BLaER1 (cell line): ENCODE data around the gene SIK3.

Experiments used
- H3K27ac ChIP-seq: shearing (Covaris generic); formaldehyde crosslinking; 2 replicates; pipeline ENCODE4 v1.8.1; 2022
- H3K27me3 ChIP-seq: shearing (Covaris generic); formaldehyde crosslinking; 2 replicates; pipeline ENCODE4 v1.8.1; 2022
- H3K36me3 ChIP-seq: shearing (Covaris generic); formaldehyde crosslinking; 2 replicates; pipeline ENCODE4 v1.8.1; 2022
- H3K4me1 ChIP-seq: shearing (Covaris generic); formaldehyde crosslinking; 2 replicates; pipeline ENCODE4 v1.8.1; 2022
- H3K4me2 ChIP-seq: shearing (Covaris generic); formaldehyde crosslinking; 2 replicates; pipeline ENCODE4 v1.8.1; 2022
- H3K4me3 ChIP-seq: shearing (Covaris generic); formaldehyde crosslinking; 2 replicates; pipeline ENCODE4 v1.8.1; 2022
- H3K9ac ChIP-seq: shearing (Covaris generic); formaldehyde crosslinking; 2 replicates; pipeline ENCODE4 v1.8.1; 2022
- H3K9me3 ChIP-seq: shearing (Covaris generic); formaldehyde crosslinking; 2 replicates; pipeline ENCODE4 v1.8.1; 2022
- H4K20me1 ChIP-seq: shearing (Covaris generic); formaldehyde crosslinking; 2 replicates; pipeline ENCODE4 v1.8.1; 2022
- Cebpa-rat ChIP-seq: shearing (Covaris generic); IDR thresholded peaks from 2 replicates; pipeline ENCODE4 v1.8.1; 2022

SIK3 gene

DNA sequence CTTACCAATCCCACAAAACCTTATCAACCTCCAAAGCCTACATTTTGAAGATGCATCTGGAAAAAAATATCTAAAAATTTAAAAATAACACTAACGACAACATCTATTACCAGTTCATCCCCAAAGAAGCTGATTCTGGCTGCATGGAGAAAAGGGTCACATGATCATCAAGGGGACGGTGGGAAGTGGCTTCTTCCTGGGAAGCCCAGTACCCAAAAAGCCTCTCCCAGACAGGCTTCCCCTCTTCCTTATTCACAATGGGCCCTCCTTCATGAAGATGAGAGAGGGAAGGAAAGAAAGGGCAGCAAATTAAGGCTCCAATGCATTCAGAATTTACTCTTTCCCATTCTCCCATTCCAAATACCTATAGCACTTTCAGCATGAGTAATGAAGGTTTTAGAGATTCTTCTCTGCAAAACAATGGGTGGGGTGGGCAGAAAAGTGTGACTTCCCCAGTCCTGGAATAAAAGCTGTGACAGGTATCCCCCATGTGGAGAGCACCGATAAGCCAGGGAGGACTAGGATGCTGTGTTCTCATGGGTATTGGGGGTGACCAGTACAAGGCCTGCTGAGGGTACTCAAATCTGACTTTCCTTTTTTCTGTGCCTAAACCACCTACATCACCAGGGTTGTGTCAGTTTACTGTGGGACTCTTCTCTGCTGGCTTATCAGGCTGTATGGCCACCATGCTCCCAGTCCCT, 88.2 kb downstream of the SIK3 start:
- H3K4me3 ChIP-seq: no peak overlapping the region
- no peaks in the 10 kb centered on the region for H3K27me3 ChIP-seq
- H3K4me1 ChIP-seq: peaks cover 16% of the 10 kb centered on the region
- H4K20me1 ChIP-seq: peaks cover 59% of the 10 kb centered on the region
- H3K27ac ChIP-seq: no peak overlapping the region
- no peak for TF ChIP-seq Cebpa-rat
- H3K9ac ChIP-seq: no peak overlapping the region
- no peaks in the 10 kb centered on the region for H3K9me3 ChIP-seq
- H3K4me2 ChIP-seq: no peak overlapping the region
- H3K36me3 ChIP-seq: no peaks in the 10 kb centered on the region

- Histone ChIP-seq H4K20me1 (peaks cover 79% of the 10 kb centered on the region), H3K9me3 (no peaks in the 10 kb centered on the region), H3K36me3 (no peaks in the 10 kb centered on the region), H3K4me1 (peaks cover 16% of the 10 kb centered on the region), H3K4me2 (peak overlapping the region; percentile 52), H3K4me3 (no peak overlapping the region), H3K27ac (no peak overlapping the region), H3K27me3 (no peaks in the 10 kb centered on the region), H3K9ac (no peak overlapping the region)
- no peak for TF ChIP-seq Cebpa-rat
Measured at GRCh38 chr11:117005758-117006157, 92.5 kb downstream of the SIK3 start.

- no peak for TF ChIP-seq Cebpa-rat
- Histone ChIP-seq H4K20me1 (peaks cover 86% of the 10 kb centered on the region), H3K27ac (no peak overlapping the region), H3K4me3 (no peak overlapping the region), H3K4me2 (no peak overlapping the region), H3K36me3 (no peaks in the 10 kb centered on the region), H3K9ac (no peak overlapping the region), H3K27me3 (no peaks in the 10 kb centered on the region), H3K4me1 (peaks cover 16% of the 10 kb centered on the region), H3K9me3 (no peaks in the 10 kb centered on the region)
Measured at GRCh38 chr11:117002639-117003299, 95.5 kb downstream of the SIK3 start.

DNA sequence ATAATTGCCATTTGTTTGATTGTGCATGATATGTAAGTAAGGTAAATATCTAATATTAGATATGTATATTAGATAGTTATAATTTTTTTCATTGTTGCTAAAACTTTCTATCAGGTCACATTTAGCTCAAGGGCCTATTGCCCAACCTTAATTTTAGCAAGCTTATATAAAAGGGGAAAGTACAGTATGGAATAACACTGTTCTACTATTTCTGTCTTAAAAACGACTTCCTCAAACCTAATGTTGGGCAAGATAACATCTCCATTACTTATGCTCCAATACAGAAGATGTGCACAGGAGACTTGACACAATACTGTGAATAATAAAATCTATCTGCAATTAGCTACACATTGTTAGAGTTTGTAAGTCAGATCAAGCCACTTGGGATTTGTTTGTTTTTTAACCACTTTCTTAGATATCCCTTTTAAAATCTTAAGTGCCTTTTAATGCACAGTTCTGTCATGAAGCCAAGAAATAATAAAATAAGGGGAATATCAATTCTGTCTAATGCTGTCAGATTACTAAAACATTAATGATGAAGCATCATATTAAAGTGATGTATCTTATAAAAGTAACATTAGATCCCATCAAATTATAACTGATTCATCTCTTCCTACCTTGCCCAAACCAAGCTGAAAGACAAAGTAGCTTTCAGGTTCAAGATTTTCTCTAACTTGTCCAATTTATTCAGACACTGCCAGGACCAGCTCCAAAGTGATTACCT, 98.1 kb downstream of the SIK3 start:
- Histone ChIP-seq H3K4me2 (no peak overlapping the region), H3K4me1 (no peaks in the 10 kb centered on the region), H3K4me3 (no peak overlapping the region), H3K9me3 (no peaks in the 10 kb centered on the region), H3K36me3 (no peaks in the 10 kb centered on the region), H4K20me1 (peaks cover 83% of the 10 kb centered on the region), H3K9ac (no peak overlapping the region), H3K27ac (no peak overlapping the region), H3K27me3 (no peaks in the 10 kb centered on the region)
- TF ChIP-seq Cebpa-rat: no peak

DNA sequence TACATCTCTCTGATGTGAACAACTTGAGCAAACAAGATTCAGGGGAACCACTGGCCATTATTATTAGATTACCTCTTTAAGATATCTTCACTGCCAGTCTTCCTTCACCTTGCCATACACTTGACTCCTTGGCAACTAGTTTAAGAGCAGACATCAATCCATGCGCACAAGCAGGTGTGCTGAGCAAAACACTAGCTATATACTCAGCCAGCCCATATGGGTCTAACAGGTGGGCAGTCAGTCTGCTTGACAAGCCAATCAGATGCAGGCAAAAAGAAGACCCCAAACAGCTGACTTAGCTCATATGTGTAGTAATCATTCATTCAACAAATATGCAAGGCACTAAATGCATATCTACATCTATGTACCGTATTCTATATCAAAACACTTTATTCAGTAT, 101.2 kb downstream of the SIK3 start:
- Histone ChIP-seq H3K27ac (no peak overlapping the region), H3K4me3 (no peak overlapping the region), H4K20me1 (peaks cover 61% of the 10 kb centered on the region), H3K27me3 (no peaks in the 10 kb centered on the region), H3K4me2 (no peak overlapping the region), H3K36me3 (no peaks in the 10 kb centered on the region), H3K9me3 (no peaks in the 10 kb centered on the region), H3K9ac (no peak overlapping the region), H3K4me1 (peaks cover 19% of the 10 kb centered on the region)
- no peak for TF ChIP-seq Cebpa-rat

- no peak overlapping the region for H3K27ac ChIP-seq
- H4K20me1 ChIP-seq: peaks cover 47% of the 10 kb centered on the region
- no peak overlapping the region for H3K4me3 ChIP-seq
- no peak for TF ChIP-seq Cebpa-rat
- H3K9ac ChIP-seq: no peak overlapping the region
- H3K4me1 ChIP-seq: peaks cover 19% of the 10 kb centered on the region
- no peaks in the 10 kb centered on the region for H3K9me3 ChIP-seq
- H3K36me3 ChIP-seq: no peaks in the 10 kb centered on the region
- no peaks in the 10 kb centered on the region for H3K27me3 ChIP-seq
- H3K4me2 ChIP-seq: peak overlapping the region; percentile 52
Measured at GRCh38 chr11:116994195-116994594, 104.0 kb downstream of the SIK3 start.

DNA sequence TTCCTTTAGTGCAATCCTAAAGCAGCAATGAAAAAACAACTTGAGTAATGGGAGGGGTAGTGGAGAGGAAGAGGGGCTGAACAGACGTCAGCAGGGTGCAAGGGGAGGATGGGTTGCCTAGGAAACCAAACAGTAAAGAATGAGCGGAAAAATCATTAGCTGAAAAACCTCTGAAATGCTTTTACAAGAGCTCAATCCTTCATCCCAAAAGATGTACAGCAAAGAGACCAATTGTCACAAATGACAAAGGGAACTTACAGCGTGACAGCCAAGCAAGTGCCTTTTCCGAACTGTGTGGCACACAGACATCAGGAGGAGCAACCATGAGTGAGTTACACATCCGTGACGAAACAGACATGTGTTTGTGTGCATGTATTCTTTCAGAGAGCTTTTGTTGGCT, 104.6 kb downstream of the SIK3 start:
- Histone ChIP-seq H3K9me3 (no peaks in the 10 kb centered on the region), H3K36me3 (no peaks in the 10 kb centered on the region), H3K27ac (no peak overlapping the region), H3K9ac (no peak overlapping the region), H4K20me1 (peaks cover 46% of the 10 kb centered on the region), H3K4me1 (peaks cover 19% of the 10 kb centered on the region), H3K4me2 (peak overlapping the region; percentile 52), H3K27me3 (no peaks in the 10 kb centered on the region), H3K4me3 (no peak overlapping the region)
- TF ChIP-seq Cebpa-rat: no peak

- H3K36me3 ChIP-seq: no peaks in the 10 kb centered on the region
- no peaks in the 10 kb centered on the region for H3K9me3 ChIP-seq
- TF ChIP-seq Cebpa-rat: no peak
Measured at GRCh38 chr11:116991491-116991890, 106.7 kb downstream of the SIK3 start.

GRCh38 chr11:116990811-116991210, 107.4 kb downstream of the SIK3 start:
- Histone ChIP-seq H3K27ac (no peak overlapping the region), H3K36me3 (no peaks in the 10 kb centered on the region), H3K4me2 (no peak overlapping the region), H3K4me1 (peaks cover 29% of the 10 kb centered on the region), H4K20me1 (peaks cover 43% of the 10 kb centered on the region), H3K27me3 (no peaks in the 10 kb centered on the region), H3K9ac (no peak overlapping the region), H3K9me3 (no peaks in the 10 kb centered on the region), H3K4me3 (no peak overlapping the region)
- TF ChIP-seq Cebpa-rat: no peak

More at GRCh38 chr11:116991491-116991890, 106.7 kb downstream of the SIK3 start:
- no peak overlapping the region for H3K4me3 ChIP-seq
- H3K27me3 ChIP-seq: no peaks in the 10 kb centered on the region
- peaks cover 27% of the 10 kb centered on the region for H3K4me1 ChIP-seq
- H3K4me2 ChIP-seq: no peak overlapping the region
- H4K20me1 ChIP-seq: peaks cover 39% of the 10 kb centered on the region
- no peak overlapping the region for H3K9ac ChIP-seq
- no peak overlapping the region for H3K27ac ChIP-seq

GRCh38 chr11:116990061-116990473, 108.2 kb downstream of the SIK3 start:
- no peak for TF ChIP-seq Cebpa-rat
- Histone ChIP-seq H3K27ac (no peak overlapping the region), H3K9me3 (no peaks in the 10 kb centered on the region), H3K4me2 (no peak overlapping the region), H3K27me3 (no peaks in the 10 kb centered on the region), H3K36me3 (no peaks in the 10 kb centered on the region), H3K9ac (no peak overlapping the region), H4K20me1 (peaks cover 49% of the 10 kb centered on the region), H3K4me3 (no peak overlapping the region), H3K4me1 (peaks cover 29% of the 10 kb centered on the region)
